Measurements from ENCODE around the gene APOD.
A peak's percentile ranks its signal among the peaks of the same experiment; 100 is the strongest.

The APOD gene

DNA sequence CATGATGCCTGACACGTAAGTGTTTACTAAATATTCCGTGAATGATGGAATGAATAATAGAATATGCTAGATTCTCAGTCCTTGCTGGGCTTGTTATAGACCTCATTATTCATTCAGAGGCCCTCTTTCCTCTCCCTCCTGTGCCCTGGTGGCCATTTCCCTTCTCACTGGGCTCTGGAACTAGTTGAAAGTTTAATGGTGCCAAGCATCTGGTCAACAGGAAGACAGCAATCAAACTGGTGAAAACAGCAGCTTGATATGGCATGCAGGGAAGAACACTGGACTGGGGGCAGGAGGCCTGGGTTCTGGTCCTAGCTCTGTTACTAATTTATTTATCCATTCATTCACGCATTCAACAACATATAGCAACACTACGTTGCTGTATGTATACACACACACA is 3.7 kb upstream of the APOD start:
- no peak for DNase-seq (ENCODE audit: low spot score)

DNA sequence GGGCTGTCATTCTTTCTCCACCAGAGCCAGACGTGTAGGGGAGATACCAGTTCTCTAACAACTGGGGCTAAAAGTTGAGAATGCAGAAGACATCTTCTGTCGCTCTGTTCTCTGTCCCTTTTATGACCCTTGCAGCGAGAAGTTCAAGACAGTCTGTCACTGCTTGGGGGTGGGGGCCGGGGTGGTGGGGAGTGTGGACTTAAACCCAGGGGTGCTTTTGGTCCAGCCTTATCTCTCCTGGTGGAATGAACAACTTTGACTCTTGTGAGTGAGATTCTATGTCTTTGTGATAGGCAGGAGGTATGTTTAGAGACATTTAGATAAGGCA is 767 bp upstream of the APOD start:
- no peak for DNase-seq (ENCODE audit: low spot score)

DNA sequence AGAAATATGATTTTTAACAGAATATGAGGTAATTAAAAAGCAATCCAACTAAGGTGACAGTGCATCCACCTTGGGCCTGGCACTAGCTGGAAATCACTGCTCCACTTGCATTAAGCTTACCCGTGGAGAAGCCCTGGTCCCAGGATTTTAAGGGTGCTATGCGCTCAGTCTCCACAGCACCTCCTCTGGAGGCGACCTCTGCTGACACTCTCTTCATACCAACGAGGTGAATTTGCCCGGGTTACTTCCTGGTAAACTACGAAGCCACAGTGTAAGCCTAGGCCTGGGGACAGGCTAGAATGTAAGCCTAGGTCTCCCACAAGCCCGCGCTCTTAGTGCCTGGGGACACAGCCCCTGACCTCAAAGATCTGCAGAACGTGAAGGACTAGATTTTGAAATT is 793 bp downstream of the APOD start:
- no peak for DNase-seq (ENCODE audit: low spot score)

DNA sequence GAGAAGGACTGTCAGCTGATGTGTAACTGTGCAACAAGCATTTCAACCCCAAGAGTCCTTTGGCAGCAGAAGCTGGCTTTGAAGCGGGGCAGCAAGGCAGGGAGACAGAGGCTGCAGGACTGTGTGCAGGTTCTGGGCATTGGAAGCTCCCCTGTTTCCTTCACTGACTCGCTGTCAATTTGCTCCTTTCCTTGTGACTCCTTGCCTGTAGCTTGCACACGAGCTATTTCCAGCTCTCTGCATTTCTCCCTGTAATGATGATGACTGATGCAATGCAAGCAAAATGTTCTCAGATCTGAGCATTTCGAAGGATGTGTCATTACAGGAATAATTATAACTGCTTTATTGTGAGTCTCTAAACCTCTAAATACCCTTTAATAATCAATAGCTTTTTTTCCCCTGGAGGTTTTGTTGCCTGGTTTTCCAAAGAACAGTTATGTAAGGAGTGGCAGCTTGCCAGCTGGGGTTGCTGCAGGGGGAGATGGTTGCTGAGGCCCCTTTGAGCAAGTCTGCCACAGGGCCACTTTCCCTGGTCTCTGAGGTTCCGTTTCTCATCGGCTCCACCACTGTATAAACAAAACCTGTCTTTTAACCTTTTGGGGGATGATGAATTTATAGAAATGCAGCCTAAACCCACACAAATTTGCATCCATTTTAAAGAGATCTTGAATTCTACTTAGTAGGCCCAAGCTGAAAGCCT is 2.8 kb downstream of the APOD start:
- DNase-seq (ENCODE audit: low spot score): no peak

DNA sequence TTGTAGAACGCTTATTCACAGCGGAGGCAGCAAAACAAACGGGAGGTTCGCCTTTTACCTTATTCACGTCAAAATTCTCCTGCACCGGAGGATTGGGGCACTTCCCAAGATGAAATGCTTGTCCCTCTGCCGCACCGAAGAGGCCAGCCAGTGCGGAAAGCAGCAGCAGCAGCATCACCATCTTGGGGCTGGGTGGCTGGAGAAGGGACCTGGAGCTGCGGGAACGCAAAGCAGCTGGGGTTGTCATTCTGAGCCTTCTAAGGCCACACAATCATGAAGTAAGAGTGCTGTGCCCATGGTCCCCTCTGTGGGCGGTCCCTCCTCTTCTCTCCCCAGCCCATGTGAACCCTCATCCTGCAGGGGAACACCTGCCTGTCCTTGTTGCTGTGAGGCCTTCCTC is 4.5 kb downstream of the APOD start:
- no peak for DNase-seq (ENCODE audit: low spot score)

DNA sequence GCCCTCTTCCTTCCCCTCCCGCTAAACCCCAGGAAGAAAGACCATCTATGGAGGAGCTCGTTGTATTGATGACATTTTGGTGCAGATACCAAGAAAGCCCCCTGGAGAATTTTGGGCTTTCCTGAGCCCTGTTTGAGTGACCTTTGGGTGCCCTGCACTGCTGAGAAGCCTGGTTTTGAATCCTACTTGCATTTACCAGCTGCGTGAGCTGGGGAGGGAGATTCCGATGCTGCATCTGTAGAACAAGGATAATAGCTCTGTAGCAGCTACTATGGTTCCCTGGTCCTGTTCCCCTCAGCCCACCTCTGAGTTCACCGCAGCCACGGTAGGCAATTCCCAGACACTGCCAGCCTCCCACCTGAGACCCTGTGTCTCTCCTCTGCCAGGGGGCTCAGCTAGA is 5.2 kb downstream of the APOD start:
- DNase-seq (ENCODE audit: low spot score): no peak

DNA sequence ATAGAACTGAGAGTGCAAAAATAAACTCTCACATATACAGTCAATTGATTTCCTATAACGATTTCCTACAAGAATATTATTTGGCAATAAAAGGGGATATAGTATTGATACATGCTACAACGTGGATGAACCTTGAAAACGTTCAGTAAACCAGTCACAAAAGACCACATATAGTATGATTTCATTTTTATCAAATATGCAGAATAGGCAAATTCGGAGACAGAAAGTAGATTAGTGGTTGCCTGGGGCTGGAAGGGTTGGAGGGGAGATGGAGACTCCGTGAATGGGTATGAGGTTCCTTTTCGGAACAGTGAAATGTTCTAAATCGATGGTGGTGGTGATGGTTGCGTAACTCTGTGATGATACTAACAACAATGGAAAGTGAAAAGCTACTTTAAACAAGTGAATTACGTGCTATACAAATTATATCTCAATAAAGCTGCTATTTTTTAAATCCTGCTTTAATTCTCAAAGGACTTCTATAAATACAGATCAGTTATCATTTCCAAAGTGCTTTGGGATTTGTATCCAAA is 6.0 kb downstream of the APOD start:
- no peak for DNase-seq (ENCODE audit: low spot score)

DNA sequence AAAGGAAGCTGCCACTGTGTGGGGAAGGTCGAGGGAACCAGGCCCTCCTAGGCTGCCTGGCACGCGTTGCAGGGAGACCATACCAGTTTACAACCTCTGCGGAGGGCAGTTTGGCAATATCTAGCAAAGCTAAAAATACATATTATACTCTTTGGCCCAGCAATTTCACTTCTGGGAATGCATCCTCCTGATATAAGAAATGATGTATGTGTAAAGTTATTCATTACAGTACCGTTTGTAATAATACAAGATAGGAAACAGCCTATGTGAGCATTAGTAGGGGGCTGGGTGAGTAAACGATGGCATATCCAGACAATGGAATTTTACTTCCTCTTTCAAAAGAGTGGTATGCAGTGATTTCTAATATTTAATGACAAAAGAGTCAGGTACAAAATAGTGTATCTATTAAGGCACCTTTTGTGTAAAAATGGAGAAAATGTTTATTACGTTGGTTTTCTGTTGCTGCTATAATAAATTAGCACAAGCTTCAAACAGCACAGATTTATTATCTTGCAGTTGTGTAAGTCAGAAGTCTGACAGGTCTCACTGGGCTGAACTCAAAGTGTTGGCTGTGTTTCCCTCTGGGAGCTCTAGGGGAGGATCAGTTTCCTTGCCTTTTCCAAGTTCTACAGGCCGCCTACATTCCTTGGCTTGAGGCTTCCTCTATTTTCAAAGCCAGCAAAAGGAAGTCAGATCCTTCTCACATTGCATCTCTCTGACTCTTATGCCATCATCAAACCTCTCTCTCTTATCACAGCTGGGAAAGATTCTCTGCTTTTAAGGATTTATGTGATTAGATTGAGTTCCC is 9.0 kb downstream of the APOD start:
- no peak for DNase-seq (ENCODE audit: low spot score)

DNA sequence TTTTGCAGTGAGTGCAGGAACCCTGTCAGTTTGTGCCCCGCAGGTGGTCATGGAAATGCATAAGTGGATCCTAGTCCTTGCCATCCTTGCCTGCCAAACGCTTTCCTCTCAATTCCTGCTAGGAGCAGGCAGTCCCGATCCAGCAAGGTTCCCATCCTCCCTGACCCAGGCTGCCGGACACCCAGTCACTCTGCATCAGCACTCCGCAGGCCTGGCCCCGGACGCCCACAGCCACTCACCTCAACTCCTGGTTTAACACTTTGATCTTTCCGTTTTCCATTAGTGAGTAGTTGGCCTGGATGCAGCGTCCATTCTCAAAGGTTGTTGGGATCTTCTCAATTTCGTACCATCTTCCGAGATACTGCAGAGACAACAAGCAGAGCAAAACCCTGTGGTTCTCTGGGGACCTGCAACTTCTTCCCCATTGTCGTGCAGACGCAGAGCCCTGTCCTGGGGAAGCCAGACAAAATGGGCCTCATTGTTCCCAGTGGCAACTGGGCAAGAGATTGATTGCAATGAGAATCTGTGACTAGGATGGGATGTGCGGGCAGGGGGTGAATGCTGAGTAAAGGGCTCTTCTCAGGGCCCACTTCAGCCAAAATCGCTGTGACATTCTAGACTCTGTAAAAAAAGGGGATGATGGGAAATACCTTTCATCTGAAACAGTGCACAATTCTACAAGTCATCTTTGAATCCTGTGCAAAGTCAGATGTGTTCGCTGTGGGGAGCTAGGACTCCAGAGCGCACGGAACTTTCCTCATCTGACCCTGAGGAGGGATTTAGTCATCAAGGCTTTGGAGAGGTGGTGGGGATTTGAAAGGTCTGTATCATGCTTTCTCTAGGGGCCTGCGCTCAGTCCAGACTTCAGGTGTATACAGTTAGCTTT is 9.9 kb downstream of the APOD start:
- DNase-seq (ENCODE audit: low spot score): no peak

DNA sequence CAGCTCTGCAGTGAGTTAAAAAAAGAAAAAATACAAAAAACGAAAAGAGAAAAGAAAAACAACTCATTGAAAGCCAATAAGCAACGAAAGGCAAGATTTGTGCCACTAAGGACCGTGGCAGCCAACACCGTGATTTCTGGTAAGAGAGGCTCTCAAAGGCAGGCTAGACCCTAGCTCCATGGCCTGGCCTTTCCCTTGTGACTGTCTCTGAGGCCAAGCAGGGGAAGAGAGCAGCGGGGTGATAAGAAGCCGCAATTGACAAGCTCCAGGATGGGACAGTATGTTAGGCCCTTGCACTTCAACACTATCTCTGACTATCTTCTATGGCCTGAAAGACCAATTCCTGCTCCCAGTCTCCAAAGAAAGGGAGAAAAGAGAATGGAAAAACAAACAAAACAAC is 12.4 kb downstream of the APOD start:
- no peak for DNase-seq (ENCODE audit: low spot score)

DNA sequence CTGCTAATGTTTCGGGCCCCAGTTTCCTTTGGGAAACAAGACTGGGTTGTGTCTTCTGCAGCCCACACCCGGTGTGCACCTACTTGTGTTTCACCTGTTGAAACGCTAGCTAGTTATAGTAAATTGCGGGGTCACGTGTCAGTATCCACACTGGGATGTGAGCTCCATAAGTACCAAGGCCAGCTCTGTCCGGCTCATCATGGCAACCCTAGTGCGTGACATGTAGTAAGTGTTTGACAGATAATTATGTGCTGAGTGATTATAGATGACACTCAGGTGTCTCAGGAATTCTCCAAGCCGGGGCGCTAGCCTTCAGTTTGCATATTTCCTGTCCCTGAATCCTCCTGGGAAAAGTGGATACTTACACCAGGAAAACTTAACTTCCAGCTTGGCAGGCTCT is 12.8 kb downstream of the APOD start:
- DNase-seq (ENCODE audit: low spot score): no peak

DNA sequence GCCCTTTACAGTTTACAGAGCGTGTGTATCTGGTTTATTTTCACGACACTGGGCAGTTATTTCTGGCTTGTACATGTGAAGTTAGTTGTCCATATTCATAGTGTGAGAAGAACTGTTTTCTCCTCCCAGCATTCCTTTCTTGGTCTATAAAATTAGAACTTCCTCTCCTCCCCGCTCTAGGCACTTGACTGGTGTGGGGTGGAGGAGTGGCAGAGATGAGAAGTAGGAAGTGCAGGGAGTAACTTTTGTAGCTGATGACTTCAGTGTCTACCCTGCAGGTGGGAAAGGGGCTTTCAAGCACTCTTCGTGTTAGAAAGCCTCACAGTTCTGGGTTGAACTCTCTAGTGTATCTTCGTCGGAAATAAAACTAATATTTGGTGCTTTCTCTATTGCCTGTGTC is 13.4 kb downstream of the APOD start:
- DNase-seq (ENCODE audit: low spot score): no peak

DNA sequence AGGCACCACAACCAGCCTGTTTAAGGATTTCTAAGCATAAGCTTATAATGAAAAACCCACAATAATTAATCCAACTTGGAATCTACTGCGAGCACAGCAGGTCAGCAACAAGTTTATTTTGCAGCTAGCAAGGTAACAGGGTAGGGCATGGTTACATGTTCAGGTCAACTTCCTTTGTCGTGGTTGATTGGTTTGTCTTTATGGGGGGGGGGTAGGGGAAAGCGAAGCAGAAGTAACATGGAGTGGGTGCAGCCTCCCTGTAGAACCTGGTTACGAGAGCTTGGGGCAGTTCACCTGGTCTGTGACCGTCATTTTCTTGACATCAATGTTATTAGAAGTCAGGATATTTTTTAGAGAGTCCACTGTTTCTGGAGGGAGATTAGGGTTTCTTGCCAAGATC is 15.1 kb downstream of the APOD start:
- no peak for DNase-seq (ENCODE audit: low spot score)

DNA sequence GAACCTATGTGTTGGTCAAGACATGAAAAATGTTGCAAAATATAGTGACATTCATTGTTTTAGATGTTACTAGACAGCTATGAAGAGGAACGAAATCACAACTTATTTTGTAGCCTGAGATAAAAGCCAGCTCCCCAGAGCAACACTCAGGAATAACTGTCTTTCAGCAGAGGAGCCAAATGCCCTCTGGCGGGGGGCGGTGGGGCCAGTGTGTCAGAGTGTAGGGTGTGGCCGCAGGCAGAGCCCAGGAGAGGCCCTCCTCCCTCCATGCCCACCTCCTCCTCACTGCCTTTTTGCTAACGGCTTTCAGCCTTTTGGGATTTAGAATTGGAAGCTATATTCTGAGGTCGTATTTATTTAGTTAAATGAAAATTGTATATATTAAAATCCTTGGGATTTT is 16.9 kb downstream of the APOD start:
- DNase-seq (ENCODE audit: low spot score): no peak

DNA sequence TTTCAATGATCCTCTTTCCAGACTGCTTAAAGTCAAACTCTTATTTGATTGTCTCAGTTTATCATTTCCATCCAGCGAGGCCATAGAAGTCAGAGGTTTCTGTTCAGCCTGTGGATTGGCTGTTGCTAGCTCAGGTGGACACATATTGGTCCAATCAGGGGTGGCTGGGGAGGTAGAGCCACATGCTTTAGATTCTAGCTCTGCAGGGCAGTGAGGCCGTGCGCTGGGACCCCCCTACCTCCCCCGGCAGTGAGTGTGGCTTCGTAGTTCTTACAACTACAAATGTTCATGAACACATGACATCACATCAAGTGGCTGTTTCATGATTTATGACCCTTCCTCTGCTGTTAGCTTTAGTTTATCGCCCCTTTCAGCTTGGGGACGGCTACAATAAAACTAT is 18.0 kb downstream of the APOD start:
- no peak for DNase-seq (ENCODE audit: low spot score)

DNA sequence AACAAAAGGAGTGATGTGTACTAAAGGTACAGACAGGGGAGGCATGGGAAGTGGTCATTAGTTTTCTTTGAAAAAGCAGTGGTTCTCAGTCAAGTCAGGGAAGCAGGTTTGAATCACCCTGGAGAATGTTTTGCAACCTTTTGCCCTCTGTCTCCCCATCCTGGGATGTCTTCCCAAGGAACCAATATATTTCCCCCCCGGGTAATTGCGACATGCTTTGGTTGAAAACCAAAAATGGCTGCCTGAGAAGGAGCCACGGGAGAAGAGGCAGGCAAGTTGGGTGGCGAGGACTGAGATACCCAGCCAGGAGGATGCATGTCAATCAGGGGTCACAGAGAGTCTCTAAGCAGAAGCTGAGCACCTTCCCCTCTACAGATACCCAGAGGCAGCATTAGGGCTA is 20.4 kb downstream of the APOD start:
- no peak for DNase-seq (ENCODE audit: low spot score)

DNA sequence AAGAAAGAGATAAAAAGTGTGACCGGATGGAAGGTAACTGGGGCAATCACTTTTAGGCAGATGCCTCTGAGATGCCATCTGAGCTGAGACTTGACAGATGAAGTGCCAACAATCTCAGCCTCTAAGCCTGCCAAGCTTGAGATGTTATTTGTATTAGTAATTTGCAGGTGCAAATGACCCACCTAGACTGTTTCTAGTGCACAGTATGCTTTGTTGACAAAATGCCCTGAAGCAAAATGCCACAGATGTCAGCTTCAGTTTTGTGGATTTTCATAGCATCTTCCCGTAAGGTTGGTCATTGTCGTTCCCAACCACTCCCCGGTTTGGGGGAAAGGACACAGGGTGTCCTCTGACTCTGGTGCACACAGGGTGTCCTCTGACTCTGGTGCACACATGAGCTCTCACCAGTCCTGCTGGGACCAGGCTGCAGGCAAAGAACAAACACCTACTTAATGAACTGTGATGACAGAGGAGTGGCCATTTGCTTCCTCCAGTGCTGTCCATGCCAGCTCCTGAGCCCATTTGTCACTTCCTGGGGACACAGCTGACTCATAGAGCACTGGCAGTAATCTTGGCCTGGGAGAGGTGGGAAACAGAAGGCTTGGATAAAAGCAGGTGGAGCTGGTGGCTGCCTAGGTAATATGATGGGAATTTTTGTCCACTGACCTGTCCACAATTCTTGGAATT is 23.9 kb downstream of the APOD start:
- no peak for DNase-seq (ENCODE audit: low spot score)

DNA sequence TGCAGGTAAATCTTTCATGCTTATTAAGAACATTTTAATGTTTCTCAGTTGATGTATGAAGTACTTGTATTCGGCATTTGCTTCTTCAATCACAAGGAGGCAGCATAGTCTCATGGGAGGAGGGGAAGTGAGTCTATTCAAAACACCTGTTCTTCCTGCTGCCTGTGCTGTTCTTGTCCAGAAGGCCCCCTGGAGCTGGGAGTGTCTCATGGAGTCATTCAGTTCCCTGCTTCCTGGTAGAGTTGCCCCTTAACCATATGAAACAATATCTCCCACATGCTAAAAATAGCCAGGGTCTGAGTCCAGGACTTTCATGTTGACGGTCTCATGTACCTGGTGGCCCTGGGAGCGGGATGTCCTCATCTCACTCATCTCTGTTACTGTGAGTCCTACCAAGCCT is 25.1 kb downstream of the APOD start:
- DNase-seq (ENCODE audit: low spot score): peak; percentile 38

DNA sequence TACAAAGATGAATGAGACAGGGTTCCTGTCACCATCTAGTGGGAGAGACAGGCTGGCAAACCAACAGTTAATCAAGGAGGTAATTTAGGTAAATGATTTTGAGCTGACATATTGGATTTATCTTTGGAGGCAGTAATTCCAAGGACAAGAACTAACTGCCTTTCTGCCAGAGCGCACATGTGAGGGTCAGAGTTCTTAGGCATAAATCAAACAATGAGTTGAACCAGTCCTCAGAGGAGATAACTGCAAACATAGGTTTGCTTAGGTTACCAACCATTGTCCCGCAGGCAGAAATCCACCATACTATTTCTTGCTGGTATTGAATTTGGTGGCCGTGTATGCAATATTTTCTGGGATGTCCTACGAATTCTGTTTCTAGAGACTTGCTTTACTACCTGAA is 26.4 kb downstream of the APOD start:
- no peak for DNase-seq (ENCODE audit: low spot score)

DNA sequence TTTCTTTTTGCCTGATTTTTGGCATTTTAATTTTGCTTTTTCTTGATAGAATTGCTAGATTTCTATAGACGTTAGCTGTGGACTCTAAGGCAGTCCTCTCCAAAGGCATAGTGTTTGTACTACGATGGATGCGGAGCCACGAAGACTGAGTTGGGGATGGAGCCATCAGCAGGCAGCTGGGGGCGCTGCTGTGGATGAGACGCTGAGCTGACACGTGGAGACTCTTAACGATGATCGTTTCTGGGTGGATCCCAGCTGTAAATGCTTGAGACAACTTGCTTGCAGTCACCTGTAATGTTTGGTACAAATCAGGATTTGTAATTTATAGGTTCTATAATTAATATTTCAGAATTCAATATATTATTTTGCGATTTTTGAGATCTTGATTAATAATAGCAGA is 27.4 kb downstream of the APOD start:
- DNase-seq (ENCODE audit: low spot score): no peak

DNA sequence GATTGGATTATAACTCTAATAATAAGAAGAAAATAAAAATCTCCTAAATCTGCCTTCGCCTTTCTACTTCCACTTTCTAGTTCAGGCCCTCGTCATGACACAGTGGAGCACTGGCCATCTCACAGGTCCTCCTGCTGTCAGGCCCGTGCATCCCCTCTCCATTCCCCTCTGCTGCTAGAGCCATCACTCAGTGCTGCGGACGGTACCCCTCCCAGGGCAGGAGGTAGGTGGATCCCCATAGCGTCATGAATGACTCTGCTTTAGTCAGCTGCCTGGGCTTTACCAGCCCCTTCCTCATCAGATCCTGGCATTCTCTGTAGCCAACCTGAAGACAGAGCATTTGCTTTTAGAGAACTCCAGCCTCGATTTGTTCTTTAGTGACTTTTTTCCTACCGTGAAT is 28.6 kb downstream of the APOD start:
- no peak for DNase-seq (ENCODE audit: low spot score)

DNA sequence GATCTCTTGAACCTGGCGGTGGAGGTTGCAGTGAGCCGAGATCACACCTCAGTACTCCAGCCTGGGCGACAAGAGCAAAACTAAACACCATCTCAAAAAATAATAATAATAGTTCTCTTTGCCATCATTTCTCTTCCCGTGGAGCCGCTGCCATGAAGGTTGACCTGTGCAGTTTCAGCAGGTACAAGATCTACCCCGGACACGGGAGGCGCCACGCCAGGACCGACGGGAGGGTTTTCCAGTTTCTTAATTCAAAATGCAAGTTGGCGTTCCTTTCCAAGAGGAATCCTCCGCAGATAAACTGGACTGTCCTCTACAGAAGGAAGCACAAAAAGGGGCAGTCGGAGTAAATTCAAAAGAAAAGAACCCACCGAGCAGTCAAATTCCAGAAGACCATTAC is 29.3 kb downstream of the APOD start:
- DNase-seq (ENCODE audit: low spot score): no peak

Measured in HuH-7 (cell line).